ENCODE measurements around the gene TMEM202. TPM values are rescaled to one million over a fixed set of nuclear protein-coding genes. Genes with fewer than 3 reads are reported as not detected.
A peak's percentile ranks its signal among the peaks of the same experiment; 100 is the strongest.
"Not testable (repeated sequence)": the region's sequence is repeated elsewhere in the genome, so short reads cannot be mapped to it uniquely, and the experiment has no call there.

Gene TMEM202, protein sequence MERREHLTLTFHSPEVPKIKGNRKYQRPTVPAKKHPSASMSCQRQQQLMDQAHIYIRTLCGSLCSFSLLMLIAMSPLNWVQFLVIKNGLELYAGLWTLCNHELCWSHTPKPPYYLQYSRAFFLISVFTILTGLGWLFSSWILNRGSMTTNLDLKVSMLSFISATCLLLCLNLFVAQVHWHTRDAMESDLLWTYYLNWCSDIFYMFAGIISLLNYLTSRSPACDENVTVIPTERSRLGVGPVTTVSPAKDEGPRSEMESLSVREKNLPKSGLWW
- polyA plus RNA-seq (2014; cell fraction: cytosol; rRNA removed), result not detected in 2 replicates
- not detected in 2 replicates for polyA plus RNA-seq (2014; cell fraction: nucleus; rRNA removed)

DNA sequence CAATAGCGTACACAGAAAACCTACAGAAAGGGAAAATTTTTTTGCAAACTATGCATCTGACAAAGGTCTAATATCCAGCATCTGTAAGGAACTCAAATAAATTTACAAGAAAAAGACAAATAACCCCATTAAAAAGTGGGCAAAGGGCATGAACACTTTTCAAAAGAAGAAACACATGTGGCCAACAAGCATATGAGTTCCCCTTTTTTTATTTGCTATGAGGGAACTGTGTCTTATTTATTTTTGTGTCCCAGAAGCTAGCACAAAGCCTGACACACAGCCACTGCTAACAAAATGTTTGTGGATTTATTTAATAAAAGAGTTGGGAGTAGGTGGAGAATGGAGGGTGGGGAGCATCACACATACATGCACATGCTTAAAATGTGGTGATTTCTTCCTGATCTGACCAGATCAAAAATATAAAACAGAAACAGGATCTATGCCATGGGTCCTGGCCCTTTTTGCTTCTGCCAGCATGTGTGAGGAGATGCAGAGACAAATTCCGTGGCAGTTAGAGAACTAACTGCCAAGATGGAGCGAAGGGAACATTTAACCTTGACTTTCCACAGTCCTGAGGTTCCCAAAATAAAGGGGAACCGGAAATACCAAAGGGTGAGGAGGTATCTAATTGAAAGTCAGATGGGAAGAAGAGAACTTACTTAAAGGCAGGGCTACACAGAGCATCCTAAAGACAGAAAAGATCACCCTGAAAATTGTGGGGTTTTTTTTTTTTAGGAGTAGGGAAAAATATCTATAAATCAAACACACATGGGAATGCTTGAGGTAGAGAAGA is at the start of gene TMEM202:
Gene TMEM202 (plus strand): TSS at position 510 of the 793 bp plus-strand sequence. CDS start 22 bp downstream, at position 532.
- no peak for DNase-seq (ENCODE audit: low spot score)

DNA sequence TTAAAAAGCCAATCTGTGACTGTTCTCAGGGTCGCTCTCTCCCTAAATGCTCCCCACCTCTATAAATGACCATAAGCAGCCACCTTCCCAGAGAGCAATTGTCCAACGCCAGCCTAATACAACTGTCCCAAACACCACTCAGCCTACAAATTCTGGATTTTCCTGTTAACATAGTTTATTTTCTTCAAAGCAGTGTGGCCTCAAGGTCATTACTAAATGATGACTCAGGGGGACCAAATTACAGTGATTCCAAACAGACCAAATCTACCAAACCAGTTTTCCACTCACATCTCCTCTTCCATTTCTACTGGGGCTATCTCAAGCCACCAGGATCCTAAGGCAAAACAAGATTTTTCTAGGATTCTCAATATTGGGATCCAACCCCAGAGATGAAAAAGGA is 44.8 kb upstream of the TMEM202 start:
- no peak for DNase-seq (ENCODE audit: low spot score)

DNA sequence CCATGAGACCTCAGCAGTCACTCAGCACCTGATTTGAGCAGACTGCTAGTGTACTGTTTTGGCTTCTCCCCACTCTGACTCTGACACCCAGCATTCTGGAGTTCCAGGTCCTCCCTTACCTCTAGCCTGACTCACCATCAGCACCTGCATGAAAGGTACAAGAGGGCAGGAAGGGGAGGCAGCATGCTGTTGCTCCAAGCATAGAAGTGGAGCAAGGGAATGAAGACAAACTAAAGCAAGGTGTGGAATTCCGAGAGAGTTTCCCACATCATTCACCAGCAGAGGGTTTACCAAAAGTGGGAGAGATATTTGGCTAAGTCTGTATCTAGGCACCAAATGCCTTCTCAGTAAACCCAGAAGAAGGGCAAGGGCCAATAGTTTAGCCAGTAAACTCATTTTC is 43.6 kb upstream of the TMEM202 start:
- DNase-seq (ENCODE audit: low spot score), result no peak

DNA sequence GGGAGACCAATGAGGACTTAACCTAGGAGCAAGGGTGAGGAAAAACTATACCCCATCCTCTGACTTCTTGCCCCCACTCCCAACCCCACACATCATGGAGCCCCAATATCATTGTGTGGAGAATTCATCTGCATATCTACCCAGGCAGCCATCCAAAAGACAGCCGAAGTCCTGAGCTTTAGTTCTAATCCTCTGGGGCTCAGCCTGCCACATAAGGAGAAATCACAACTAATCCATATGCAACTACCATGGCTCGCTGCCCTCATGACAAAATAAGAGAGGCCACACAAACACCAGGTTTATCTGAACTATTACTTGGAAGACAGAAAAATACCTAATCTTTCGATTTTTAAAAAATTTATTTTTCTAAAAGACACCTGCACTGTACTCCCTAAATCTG is 40.0 kb upstream of the TMEM202 start:
- DNase-seq (ENCODE audit: low spot score), result no peak

DNA sequence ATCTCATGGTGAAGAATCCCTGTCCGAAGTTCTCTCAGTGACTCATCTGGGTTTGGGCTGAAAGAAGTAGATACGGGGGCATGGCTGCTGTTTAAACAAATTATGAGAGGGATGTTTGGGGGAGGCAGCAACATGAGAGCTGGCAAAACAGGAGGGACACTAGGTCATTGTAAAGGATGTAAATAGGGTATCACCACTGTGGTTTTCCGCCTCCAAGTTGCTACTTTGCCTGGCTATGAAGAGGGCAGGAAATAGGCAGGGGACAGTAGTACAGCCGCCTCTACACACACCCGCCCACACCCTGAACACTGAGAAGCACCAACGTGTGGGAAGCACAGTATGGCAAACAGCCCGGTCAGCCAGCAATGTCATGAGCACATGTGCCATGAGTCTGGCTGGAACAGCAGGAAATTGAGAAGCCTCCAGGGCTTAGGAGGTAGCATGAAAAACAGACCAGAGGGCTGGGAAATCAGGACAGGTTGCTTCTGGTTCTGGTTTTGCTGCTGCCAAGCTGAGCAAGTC is 39.4 kb upstream of the TMEM202 start:
- DNase-seq (ENCODE audit: low spot score), result no peak

DNA sequence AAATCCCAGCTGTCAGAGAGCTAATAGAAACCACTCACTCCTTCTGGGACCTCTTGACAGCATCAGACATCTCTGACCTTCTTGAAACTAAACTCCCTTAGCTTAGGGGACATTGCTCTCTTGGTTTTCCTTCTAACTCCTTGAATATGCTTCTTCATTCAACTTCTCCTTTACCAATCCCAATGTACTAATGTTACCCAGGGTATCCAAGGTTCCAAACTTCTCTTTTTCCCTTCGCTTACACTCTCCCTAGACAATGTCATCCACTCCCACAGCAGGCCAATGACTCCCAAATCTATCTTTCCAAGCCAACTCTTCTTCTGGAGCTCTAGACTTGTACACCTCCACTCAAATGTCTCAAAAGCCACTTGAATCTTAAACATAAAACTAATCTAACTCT is 36.9 kb upstream of the TMEM202 start:
- DNase-seq (ENCODE audit: low spot score), result no peak

DNA sequence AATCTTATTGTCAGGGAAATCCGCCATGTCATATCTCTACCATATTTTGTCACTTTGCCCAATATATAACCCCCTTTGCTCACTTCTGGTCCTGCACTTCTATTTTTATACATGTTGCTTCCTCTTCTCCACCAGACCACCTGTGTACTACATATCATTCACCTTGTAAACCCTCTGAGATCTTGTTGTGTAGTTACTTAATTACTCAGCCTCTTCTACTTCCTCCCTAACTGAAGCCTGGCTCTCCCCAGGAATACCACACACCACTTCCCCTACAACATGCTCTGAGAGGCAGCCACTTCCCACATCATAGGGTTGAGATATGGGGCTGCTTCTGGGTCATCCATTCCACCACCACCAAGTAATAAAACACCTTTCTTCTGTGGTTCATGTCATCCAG is 32.3 kb upstream of the TMEM202 start:
- no peak for DNase-seq (ENCODE audit: low spot score)

DNA sequence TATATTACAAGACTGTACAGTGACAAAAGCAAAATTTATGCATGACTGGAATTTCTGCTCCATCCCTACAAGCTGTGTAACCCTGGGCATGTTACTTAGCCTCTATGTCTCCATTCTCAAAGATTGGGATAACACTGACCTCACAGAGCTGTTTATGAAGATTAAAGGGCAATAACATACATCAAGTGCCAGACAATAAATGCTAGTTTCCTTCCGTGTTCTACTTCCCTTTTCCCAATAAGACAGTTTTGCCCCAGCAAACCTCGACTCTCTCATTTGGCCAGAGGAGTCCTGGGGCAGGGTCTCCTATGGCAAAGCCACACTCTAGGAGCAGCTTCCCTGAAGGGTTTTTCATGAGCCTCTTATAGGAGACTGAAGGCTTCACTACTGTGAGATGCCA is 29.8 kb upstream of the TMEM202 start:
- no peak for DNase-seq (ENCODE audit: low spot score)

DNA sequence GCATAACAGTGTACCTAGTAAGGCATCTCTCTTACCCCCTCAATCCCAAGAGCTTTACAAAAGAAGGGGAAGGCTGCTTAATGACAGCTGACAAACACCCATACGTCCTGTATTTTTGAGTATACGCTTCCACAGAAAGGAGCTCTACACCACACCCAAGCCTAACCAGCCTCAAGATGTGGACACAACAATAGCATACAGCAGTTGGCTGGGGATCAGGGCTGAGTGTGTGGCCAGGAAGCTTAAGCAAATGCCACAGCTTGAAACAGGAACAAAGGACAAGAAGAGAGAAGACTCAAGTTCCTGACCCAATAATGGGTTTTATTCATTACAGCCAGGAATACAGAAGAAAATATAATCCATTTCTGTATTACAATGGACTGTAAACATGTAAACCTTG is 29.2 kb upstream of the TMEM202 start:
- no peak for DNase-seq (ENCODE audit: low spot score)

DNA sequence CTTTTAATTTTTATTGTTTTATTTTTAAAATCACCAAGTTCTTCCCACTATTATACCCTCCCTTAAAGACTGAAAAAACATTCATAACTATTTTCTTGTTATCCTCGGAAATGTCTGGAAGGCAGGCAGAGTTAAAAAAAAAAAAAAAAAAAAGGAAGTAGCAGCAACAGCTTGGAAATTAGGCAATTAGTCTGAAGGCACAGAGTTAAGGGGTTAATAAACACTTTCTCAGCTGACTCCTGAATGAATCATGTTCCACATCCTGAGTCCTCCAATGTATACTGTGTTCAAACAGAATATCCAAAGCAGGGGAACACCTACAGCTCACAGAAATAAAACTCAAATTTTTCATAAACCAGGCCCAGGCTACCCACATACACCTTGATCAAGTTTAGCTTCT is 28.1 kb upstream of the TMEM202 start:
- no peak for DNase-seq (ENCODE audit: low spot score)

DNA sequence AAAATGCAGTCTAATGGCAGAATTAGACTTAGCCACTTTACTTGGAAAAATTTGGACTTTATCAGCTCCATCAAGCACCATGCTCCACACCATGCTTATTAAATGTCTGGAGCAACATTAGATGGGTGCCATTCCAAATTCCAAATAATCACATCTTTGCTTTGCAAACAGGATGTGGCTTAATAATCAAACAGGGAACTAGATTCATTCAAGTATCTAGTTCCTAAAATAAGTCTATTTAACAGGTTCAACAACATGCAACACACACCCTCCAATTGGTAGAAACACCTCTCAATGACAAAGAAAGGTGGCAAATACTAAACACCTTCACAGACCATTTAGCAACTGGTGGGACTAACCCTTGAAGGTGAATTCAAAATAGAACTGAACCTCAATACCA is 25.7 kb upstream of the TMEM202 start:
- DNase-seq (ENCODE audit: low spot score), result no peak

DNA sequence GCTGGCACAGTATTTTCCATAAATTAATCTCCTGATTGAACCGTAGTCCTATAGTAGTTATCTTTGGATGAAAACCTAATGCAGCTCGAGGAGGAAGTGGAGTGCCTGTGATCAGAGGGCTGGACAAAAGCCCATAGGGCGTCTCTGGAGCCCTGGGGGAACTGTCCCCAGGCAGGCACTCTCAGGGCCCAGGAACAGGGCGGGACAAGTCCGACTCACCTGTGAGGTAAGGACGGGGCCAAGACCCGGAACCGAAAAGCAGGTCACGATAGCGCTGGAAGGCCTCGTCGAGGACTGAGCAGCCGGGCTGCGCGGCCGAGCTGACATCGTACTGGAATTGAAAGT is 22.6 kb upstream of the TMEM202 start:
- DNase-seq (ENCODE audit: low spot score), result no peak

DNA sequence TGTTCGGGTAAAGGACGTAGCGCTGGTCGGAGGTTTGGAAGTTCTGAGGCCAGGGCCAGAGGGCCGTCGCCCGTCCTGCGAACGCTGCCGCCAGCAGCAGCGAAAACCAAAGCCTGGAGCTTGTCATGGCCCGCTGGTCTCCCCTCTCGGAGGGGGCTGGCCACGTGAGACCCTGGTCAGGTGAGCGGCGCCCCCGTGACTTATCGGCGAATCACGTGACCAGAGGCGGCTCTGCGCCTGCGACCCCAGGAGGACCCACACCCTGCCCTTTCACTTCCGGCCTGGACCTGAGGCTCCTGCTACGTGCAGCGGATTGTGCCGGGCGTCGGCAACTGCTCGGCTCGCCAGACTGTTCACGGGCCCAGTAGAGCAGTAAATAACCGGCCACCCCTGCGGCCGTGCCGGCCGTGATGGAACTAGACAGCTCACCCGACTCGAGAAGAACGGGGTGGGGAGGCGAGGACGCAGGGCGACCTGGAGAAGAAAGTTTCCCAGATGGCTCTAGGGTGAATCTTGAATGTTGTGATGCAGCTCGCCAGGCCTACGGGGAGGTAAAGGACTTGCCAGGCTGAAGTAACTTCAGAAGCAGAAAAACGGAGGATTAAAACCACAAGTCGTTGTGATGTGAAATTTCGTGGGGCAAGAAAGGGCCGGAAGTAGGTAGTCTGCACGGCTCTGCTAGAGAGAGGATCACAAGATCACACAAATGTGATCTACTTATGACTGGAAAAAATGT is 22.1 kb upstream of the TMEM202 start, which contains the start of gene HEXA:
Gene HEXA (minus strand): TSS at position 169 of the 736 bp plus-strand sequence. CDS start 42 bp downstream, at position 127.
- DNase-seq (ENCODE audit: low spot score), result peak; percentile 96

DNA sequence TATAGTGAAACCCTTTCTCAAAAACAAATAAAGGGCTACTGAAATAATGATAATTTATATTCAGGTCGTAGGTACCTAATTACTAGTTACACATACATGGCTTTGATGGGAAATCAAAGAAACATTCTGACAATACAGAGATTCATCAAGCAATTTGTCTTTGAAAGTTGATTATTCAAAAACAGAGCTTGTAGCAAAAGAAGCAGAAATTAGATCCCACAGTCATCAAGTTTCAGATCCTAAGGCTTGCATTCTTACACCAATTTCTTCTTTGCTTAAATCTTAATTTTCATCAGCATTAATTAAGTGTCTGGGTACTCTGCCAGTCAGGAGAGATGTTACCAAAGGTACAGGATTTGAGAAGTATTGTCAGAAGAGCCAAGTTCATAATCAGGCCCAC is 20.8 kb upstream of the TMEM202 start:
- no peak for DNase-seq (ENCODE audit: low spot score)

DNA sequence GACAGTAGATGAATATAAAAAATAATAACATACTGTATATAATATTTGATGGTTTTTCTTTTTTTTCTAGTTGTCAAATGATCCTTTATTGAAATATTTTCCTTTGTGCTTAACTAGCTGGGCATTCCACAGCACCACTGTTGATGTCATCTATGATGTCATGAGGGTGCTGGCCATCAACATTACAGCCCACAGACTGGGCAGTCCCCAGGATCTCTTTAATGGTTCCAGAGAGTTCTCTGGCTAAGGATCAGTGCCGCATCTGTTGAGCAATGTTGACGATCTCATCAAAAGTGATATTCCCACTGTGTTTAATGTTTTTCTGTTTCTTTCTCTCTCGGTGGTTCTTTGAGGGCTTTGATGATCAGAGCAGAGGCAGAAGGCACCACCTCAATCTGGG is 19.0 kb upstream of the TMEM202 start:
- DNase-seq (ENCODE audit: low spot score), result not testable (repeated sequence)

DNA sequence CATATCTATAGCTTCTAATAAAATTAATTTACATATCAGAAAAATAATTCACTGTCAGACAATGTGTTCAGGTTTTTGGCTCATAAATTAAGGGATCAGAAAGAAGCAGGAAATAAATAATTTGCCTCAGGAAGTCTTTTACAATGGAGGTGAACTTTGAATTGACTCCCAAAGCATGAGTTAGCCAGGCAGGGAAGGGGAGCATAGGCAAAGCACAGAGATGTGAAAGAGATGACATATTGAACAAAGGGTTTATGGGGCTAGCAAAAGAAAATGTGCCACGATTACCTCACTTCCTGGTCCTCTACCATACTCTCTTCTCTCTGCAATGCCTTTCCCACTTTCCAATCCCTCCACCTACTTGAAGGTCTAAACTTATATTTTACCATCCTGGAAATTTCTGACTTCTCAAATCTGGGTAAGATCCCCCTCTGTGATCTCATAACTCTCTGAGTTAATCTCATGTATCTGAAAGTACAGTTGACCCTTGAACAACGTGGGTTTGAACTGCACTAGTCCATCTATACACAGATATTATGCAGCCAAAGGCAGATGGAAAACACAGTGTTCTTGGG is 18.2 kb upstream of the TMEM202 start:
- DNase-seq (ENCODE audit: low spot score), result no peak

DNA sequence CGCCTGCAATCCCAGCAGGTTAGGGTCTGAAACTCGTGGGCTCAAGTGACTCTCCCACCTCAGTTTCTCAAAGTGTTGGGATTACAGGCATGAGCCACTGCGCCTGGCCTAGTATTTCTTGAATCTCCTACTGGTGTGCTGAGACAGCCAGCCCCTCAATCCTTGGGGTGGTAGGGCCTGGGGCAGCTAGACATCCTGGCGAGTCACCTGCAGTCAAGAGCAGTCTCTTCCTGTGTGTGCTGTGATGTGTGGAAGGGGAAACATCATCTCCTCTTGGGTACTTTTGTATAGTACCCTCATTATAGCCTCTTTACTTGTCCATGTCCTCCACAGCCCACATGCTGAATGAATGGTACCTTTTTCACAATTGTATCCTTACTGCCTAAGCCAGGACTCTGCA is 17.4 kb upstream of the TMEM202 start:
- no peak for DNase-seq (ENCODE audit: low spot score)

DNA sequence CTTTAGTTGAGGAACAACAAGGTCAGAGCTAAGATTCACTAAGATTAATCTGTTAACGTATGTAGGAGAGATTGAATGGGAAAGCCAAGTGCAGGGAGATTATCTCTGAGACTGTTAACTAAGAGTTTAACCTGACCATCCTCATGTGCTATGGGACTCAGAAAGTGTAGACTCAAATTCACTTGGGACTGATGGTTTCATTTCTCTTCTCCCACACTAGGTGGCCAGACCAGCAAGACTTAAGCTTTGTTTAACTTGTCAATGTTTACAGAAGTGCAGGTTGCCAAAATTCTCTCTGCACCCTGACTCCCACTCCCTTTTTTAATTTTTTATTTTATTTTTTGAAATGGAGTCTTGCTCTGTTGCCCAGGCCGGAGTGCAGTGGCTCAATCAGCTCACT is 16.0 kb upstream of the TMEM202 start:
- DNase-seq (ENCODE audit: low spot score), result no peak

DNA sequence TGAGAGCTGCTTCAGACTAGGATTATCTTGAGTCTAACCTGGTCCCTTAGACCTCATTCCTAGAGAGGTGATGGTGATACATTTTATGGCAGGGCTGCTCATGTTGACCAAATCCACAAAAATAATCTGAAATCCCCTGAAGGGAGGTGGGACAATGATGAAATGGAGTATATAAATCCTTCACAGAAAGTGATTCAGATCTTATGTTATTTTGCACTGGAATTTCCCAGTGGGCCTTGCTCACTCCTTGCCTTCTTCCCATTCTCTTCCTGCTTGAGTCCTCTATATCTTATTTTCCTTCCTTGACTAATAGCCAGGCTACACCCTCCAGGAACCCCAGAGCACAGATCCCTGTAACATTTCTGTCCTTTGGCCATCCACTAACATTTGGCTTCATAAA is 10.4 kb upstream of the TMEM202 start:
- DNase-seq (ENCODE audit: low spot score), result no peak

DNA sequence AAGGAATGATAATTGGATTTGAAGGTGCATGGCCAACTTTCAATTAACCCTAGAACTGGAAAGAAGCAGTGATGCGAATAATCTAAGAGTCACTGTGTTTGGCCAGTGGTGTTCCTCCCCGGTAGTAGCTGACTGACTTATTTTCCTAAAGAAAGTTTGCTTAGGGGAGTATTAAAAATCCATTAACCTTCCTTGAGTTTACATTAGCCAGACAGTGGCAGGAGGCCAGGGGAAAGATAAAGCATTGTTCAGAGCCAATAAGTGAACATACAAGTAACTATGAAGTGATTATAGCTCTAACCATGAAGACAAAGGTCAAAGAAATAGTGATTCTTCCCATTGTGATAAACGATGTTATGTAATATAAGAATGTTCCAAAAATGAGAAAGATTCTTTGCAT is 8.9 kb upstream of the TMEM202 start:
- DNase-seq (ENCODE audit: low spot score), result no peak

DNA sequence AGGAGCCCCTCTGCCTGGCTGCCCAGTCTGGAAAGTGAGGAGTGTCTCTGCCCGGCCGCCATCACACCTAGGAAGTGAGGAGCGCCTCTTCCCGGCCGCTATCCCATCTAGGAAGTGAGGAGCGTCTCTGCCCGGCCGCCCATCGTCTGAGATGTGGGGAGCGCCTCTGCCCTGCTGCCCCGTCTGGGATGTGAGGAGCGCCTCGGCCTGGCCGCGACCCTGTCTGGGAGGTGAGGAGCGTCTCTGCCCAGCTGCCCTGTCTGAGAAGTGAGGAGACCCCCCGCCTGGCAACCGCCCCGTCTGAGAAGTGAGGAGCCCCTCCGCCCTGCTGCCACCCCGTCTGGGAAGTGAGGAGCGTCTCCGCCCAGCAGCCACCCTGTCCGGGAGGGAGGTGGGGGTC is 1.8 kb upstream of the TMEM202 start:
- DNase-seq (ENCODE audit: low spot score), result not testable (repeated sequence)

DNA sequence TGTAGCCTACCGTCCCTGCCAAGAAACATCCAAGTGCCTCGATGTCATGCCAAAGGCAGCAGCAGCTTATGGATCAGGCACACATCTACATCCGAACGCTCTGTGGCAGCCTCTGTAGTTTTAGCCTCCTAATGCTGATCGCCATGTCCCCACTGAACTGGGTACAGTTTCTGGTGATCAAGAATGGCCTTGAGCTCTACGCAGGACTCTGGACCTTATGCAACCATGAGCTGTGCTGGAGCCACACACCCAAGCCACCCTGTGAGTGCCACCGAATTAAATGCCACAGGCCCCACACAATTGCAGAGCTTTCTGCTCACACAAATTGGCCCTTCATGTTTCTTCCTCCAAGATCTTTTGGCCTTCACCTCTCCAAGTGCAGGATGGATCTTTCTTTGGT is 543 bp downstream of the TMEM202 start:
- no peak for DNase-seq (ENCODE audit: low spot score)
